Measurements from ENCODE around the gene CNKSR2.

- TF ChIP-seq JUNB (IDR thresholded peaks at IDR 0.05; ENCODE audit: unreplicated experiment) = no peak
- TF ChIP-seq, protein P1, sequence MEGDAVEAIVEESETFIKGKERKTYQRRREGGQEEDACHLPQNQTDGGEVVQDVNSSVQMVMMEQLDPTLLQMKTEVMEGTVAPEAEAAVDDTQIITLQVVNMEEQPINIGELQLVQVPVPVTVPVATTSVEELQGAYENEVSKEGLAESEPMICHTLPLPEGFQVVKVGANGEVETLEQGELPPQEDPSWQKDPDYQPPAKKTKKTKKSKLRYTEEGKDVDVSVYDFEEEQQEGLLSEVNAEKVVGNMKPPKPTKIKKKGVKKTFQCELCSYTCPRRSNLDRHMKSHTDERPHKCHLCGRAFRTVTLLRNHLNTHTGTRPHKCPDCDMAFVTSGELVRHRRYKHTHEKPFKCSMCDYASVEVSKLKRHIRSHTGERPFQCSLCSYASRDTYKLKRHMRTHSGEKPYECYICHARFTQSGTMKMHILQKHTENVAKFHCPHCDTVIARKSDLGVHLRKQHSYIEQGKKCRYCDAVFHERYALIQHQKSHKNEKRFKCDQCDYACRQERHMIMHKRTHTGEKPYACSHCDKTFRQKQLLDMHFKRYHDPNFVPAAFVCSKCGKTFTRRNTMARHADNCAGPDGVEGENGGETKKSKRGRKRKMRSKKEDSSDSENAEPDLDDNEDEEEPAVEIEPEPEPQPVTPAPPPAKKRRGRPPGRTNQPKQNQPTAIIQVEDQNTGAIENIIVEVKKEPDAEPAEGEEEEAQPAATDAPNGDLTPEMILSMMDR (conservative IDR thresholded peaks at IDR 0.05; ENCODE audit: low read depth in 2 of 2) = no peak
- TF ChIP-seq EZH2phosphoT487 (IDR thresholded peaks at IDR 0.05; ENCODE audit: unreplicated experiment) = no peak
- TF ChIP-seq EZH2 (IDR thresholded peaks at IDR 0.05; ENCODE audit: low read depth, unreplicated experiment) = no peak
- TF ChIP-seq REST (IDR thresholded peaks at IDR 0.05; ENCODE audit: unreplicated experiment) = no peak
- no peak for TF ChIP-seq POLR2AphosphoS5 (IDR thresholded peaks at IDR 0.05; ENCODE audit: low read depth)
- TF ChIP-seq, protein P2, sequence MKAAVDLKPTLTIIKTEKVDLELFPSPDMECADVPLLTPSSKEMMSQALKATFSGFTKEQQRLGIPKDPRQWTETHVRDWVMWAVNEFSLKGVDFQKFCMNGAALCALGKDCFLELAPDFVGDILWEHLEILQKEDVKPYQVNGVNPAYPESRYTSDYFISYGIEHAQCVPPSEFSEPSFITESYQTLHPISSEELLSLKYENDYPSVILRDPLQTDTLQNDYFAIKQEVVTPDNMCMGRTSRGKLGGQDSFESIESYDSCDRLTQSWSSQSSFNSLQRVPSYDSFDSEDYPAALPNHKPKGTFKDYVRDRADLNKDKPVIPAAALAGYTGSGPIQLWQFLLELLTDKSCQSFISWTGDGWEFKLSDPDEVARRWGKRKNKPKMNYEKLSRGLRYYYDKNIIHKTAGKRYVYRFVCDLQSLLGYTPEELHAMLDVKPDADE (IDR thresholded peaks at IDR 0.05) = no peak
- TF ChIP-seq ZNF114 (CRISPR knock-in tag; IDR thresholded peaks at IDR 0.05) = no peak
These were observed 113.6 kb downstream of the CNKSR2 start for GRCh38 chrX:21487832-21488231.
